ENCODE results near the gene LAPTM5.

DNA sequence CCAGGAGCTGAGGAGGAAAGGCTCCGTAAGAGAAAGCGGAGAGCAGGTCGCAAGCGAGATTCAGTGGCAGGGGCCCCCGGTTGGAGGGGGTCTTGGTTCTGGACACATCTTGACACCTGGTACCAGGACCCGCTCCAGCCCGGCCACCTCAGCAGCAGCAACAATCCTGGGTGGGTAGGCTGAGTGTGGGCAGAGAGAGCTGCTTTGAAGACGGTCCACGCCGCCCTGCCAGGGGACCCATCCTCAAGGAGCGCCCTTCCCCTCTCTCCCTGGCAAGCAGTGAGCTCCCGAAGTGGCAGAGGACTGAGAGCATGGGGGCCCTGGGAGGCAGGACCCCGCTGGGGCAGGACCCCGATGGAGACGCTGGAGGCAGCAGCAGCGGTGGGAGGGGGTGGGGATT, 35.6 kb upstream of the LAPTM5 start:
- TF ChIP-seq, protein P1, sequence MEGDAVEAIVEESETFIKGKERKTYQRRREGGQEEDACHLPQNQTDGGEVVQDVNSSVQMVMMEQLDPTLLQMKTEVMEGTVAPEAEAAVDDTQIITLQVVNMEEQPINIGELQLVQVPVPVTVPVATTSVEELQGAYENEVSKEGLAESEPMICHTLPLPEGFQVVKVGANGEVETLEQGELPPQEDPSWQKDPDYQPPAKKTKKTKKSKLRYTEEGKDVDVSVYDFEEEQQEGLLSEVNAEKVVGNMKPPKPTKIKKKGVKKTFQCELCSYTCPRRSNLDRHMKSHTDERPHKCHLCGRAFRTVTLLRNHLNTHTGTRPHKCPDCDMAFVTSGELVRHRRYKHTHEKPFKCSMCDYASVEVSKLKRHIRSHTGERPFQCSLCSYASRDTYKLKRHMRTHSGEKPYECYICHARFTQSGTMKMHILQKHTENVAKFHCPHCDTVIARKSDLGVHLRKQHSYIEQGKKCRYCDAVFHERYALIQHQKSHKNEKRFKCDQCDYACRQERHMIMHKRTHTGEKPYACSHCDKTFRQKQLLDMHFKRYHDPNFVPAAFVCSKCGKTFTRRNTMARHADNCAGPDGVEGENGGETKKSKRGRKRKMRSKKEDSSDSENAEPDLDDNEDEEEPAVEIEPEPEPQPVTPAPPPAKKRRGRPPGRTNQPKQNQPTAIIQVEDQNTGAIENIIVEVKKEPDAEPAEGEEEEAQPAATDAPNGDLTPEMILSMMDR (IDR thresholded peaks at IDR 0.05) = no peak
- TF ChIP-seq EZH2 (IDR thresholded peaks at IDR 0.05; ENCODE audit: borderline replicate concordance, insufficient read depth, low read depth, low read length, poor library complexity, severe bottlenecking) = no peak

All from B cell (primary cell).